Keratinocyte (primary cell): Measurements from ENCODE around the gene NCOA4.

Experiments
- EZH2 ChIP-seq: IDR thresholded peaks from one replicate; pipeline ENCODE4 v1.6.1; 2012; ENCODE audit warnings: inconsistent platforms, mild to moderate bottlenecking, low read length, moderate library complexity
- TF ChIP-seq, protein P1 (sequence below), 3 experiments: IDR thresholded peaks in 1 of 3; conservative IDR thresholded peaks in 1 of 3; optimal IDR thresholded peaks in 1 of 3; 2 replicates in 2 of 3; 3 replicates in 1 of 3; pipeline versions ENCODE3 to v1.5.1; 2011; ENCODE audit warnings: low read length in 3 of 3, mild to moderate bottlenecking in 3 of 3, moderate library complexity in 2 of 3, control low read depth in 1 of 3, inconsistent platforms in 1 of 3; ENCODE audit not compliant: insufficient read depth in 2 of 3; ENCODE audit errors: extremely low read depth in 1 of 3

DNA sequence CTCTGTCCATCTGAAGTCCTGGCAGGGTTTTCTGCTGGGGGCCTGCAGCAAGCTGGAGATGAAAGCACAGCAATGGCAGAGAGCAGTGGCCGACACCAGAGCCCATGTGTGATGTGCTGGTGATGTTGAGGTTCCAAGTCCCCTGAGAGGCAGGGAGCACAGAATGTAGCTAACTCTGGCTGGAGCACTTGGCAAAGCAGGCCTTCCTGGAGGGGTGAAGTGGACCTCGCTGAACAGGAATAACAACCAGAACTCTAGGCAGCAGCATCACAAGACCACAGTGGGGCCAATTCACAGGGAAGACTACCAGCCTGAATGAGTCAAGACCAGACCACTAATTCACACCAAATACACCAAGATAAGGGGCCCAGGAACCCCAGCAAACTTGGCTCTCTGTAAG lies 38.5 kb upstream of the NCOA4 start:
- TF ChIP-seq, protein P1, sequence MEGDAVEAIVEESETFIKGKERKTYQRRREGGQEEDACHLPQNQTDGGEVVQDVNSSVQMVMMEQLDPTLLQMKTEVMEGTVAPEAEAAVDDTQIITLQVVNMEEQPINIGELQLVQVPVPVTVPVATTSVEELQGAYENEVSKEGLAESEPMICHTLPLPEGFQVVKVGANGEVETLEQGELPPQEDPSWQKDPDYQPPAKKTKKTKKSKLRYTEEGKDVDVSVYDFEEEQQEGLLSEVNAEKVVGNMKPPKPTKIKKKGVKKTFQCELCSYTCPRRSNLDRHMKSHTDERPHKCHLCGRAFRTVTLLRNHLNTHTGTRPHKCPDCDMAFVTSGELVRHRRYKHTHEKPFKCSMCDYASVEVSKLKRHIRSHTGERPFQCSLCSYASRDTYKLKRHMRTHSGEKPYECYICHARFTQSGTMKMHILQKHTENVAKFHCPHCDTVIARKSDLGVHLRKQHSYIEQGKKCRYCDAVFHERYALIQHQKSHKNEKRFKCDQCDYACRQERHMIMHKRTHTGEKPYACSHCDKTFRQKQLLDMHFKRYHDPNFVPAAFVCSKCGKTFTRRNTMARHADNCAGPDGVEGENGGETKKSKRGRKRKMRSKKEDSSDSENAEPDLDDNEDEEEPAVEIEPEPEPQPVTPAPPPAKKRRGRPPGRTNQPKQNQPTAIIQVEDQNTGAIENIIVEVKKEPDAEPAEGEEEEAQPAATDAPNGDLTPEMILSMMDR (optimal IDR thresholded peaks at IDR 0.05 in 1 of 3, IDR thresholded peaks at IDR 0.05 in 1 of 3, conservative IDR thresholded peaks at IDR 0.05 in 1 of 3; ENCODE audit: extremely low read depth in 1 of 3, insufficient read depth in 2 of 3, low read length in 3 of 3), result no peak
- no peak for TF ChIP-seq EZH2
